ENCODE measurements around the gene PPWD1.

The PPWD1 gene

DNA sequence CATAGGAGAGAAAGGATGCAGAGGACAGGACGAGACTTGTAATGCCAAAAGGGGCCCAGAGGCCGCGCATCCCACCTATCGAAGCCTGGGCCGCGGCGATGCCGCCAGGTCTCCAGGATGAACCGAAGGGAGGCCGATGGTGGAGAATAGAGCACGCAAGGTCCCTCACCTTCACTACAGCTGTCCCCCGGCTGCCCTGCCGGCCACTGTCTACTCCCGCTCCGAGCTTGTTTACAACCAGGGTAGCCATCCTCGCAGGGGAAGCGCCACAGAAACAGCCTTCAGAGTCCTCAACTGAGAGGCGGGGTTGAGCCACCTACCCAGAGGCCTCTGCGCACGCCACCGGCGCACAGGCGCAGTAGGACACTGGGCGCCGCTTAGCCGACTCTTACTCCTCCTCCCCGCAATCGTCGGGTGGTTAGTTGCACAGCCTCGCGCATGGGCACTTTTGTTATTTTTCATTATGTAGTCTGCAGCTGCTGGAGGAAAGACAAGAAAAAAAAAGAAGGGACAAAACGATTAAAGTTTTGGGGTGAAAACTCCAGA, 61.0 kb downstream of the PPWD1 start, which contains the start of gene TRIM23:
Gene TRIM23 (minus strand): TSS at position 309 of the 546 bp plus-strand sequence. CDS start 59 bp downstream, at position 250.
- peak; percentile 83 for DNase-seq (ENCODE audit: low read depth)

DNA sequence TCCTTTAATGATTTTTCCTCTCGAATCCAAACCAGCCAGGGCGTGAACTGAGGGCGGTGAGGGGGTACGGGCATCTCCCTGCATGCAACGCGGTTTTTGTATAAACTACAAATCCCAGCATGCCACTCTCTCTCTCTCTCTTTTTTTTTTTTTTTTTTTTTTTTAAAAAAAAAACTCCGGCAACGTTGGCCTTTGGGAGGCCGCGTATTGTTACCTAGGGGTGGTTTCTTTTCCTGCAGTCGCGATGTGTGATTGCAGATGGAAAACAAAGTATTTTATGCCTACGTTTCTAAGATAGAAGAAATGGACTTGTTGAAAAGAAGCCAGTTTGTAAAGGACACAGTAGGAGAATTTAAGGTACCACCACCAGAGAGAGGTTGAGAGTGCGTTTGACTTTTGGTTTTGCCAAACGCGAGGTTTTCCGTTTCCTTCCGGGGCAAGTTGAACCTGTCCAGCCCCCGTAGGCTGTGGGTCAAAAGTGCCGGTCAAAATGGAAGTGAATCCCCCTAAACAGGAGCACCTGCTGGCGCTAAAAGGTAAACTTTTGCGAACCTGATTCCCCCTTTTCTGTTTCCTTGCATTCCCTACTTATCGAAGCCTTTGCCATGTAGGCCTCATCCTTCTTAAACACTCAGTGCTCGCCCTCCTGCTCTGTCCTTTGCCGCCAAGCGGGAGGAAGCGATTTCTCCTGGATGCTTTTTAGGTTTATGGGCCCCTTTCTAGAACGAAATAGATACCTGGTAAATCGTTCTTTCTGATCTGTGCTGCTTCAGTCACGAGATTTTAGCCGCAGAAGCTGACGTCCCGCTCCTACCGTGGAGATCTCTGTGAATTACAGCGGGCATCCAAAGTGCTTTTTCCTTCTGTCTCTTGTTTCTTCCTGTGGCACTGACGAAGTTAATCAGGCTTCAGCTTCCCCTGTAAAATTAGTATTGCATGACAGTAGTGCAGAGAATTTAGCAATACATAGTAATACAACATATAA, 61.8 kb downstream of the PPWD1 start, which contains the start of the genes SHLD3 and TRAPPC13:
Gene SHLD3 (plus strand): TSS at position 457 of the 985 bp plus-strand sequence. CDS start 4,561 bp downstream, outside the sequence.
Gene TRAPPC13 (plus strand): TSS at position 457 of the 985 bp plus-strand sequence. CDS start 34 bp downstream, at position 491.
- DNase-seq (ENCODE audit: low read depth): peak; percentile 69

DNA sequence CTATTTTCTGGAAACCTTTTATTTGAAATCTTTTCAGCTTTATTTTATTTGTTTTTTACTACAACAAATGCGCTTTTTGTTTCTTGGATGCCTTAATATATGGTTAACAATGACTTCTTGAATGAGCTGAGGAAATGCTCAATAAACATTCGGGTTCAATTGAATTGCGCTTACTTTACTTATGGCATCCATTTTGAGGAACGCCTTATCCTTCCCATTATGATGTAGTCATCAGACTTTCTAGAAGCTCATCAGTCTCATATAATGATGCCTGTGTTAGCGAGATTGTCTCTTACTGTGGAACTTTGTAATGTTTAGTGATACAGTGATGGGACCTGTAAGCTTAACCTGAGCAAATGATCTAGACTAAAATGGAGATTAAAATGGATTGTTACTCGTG, 62.6 kb downstream of the PPWD1 start:
- DNase-seq (ENCODE audit: low read depth): no peak

GRCh38 chr5:65630981-65631380, 67.9 kb downstream of the PPWD1 start:
- no peak for DNase-seq (ENCODE audit: low read depth)

Measured in stimulated activated CD8-positive, alpha-beta memory T cell treated with anti-CD3 and anti-CD28 coated beads, Interleukin-12 subunit alpha, Interleukin-12 subunit beta, amount 100 ng/mL, for 1 hour (primary cell).